Lung (tissue), 12 donors: ENCODE data around the gene ZFAND3. TPM values are rescaled to one million over a fixed set of nuclear protein-coding genes. Genes with fewer than 3 reads are reported as not detected.

Source experiments
- ATAC-seq: fragments of 200-7000 bp; cut with Tn5 transposase; one replicate; pipeline ENCODE4 v1.9.1; 2020; ENCODE audit warnings: moderate number of reproducible peaks; ENCODE audit not compliant: insufficient read depth, low FRiP score
- DNase-seq, 3 donors: peaks; one replicate each; pipeline ENCODE4 v3.0.0-alpha.2; 2013 to 2017
- H3K27ac ChIP-seq, 2 donors: one replicate each; pipeline ENCODE4 v1.5.1; 2013; ENCODE audit warnings: mild to moderate bottlenecking in 2 of 2, moderate library complexity in 2 of 2, control low read depth in 1 of 2, inconsistent platforms in 1 of 2, low read depth in 1 of 2, low read length in 1 of 2
- H3K27me3 ChIP-seq, 3 donors: one replicate each; pipeline ENCODE4 v1.5.1; 2013; ENCODE audit warnings: low read length in 2 of 3; ENCODE audit not compliant: control insufficient read depth in 3 of 3, insufficient read depth in 3 of 3
- H3K36me3 ChIP-seq, 4 donors: one replicate each; pipeline ENCODE4 v1.5.1; 2013; ENCODE audit warnings: low read length in 4 of 4, mild to moderate bottlenecking in 1 of 4, moderate library complexity in 1 of 4; ENCODE audit not compliant: control insufficient read depth in 4 of 4, insufficient read depth in 4 of 4
- H3K4me1 ChIP-seq, 5 donors: one replicate each; pipeline ENCODE4 v1.5.1; 2013; ENCODE audit warnings: low read length in 5 of 5, mild to moderate bottlenecking in 2 of 5, moderate library complexity in 1 of 5; ENCODE audit not compliant: control insufficient read depth in 5 of 5, insufficient read depth in 5 of 5
- H3K4me3 ChIP-seq: one replicate; pipeline ENCODE4 v1.5.1; 2013; ENCODE audit warnings: mild to moderate bottlenecking, control low read depth, moderate library complexity
- H3K9ac ChIP-seq, 2 donors: one replicate each; pipeline ENCODE4 v1.5.1; 2013; ENCODE audit warnings: low read length in 2 of 2, control low read depth in 1 of 2; ENCODE audit not compliant: insufficient read depth in 1 of 2
- H3K9me3 ChIP-seq, 4 donors: one replicate each; pipeline ENCODE4 v1.5.1; 2013; ENCODE audit warnings: low read length in 3 of 4, mild to moderate bottlenecking in 1 of 4, moderate library complexity in 1 of 4; ENCODE audit not compliant: control insufficient read depth in 4 of 4, insufficient read depth in 3 of 4
- WGBS, 2 donors: extraction: QIAGEN DNeasy Blood & Tissue Kit; methylation state at CpG; one replicate each; pipeline ENCODE4 v1.1.7; 2013; 5-methylcytosine and 5-hydroxymethylcytosine counted together
- polyA plus RNA-seq, 2 donors: library from polyadenylated mRNA; stranded (reverse); fragments of 200-250 nt; gene quantifications; one replicate each; pipeline ENCODE4 v1.2.1, GENCODE V29; 2013
- total RNA-seq, 2 donors: library from RNA; depleted of rRNA in 1 of 2; stranded (reverse); fragments of >200 nt in 1 of 2; gene quantifications; one replicate each; pipeline ENCODE4 v1.2.1, GENCODE V29; 2014 to 2021
- TF ChIP-seq, protein P1 (sequence below): IDR thresholded peaks from 2 replicates; pipeline ENCODE4 v1.5.1; 2012; ENCODE audit warnings: mild to moderate bottlenecking; ENCODE audit errors: control extremely low read depth, extremely low read depth
- donor health status: control.
- donor health status: control.
- donor health status: Bipolar disorder and iron deficiency.
- donor health status: healthy.
- donor health status: DM: yes; HTN: yes; CAD: no.

Gene ZFAND3
- total and polyA plus RNA-seq, 4 donors, result 27.6 to 63.6 (median 51.3) TPM

- 77 to 79% methylated on average over 25 to 32 of the region's 32 CpGs for WGBS, 2 donors
- DNase-seq (no peak), ATAC-seq (no peak)
- Histone ChIP-seq H3K9me3 (no peaks in the 10 kb centered on the region), H3K27me3 (no peaks in the 10 kb centered on the region), H3K27ac (no peak overlapping the region), H3K4me1 (peaks cover 0 to 15% (median 0%) of the 10 kb centered on the region in 5 donors), H3K36me3 (peaks cover 0 to 3% (median 0%) of the 10 kb centered on the region in 4 donors), H3K4me3 (no peak overlapping the region), H3K9ac (no peak overlapping the region)
- TF ChIP-seq, protein P1, sequence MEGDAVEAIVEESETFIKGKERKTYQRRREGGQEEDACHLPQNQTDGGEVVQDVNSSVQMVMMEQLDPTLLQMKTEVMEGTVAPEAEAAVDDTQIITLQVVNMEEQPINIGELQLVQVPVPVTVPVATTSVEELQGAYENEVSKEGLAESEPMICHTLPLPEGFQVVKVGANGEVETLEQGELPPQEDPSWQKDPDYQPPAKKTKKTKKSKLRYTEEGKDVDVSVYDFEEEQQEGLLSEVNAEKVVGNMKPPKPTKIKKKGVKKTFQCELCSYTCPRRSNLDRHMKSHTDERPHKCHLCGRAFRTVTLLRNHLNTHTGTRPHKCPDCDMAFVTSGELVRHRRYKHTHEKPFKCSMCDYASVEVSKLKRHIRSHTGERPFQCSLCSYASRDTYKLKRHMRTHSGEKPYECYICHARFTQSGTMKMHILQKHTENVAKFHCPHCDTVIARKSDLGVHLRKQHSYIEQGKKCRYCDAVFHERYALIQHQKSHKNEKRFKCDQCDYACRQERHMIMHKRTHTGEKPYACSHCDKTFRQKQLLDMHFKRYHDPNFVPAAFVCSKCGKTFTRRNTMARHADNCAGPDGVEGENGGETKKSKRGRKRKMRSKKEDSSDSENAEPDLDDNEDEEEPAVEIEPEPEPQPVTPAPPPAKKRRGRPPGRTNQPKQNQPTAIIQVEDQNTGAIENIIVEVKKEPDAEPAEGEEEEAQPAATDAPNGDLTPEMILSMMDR, result no peak
Measured at GRCh38 chr6:38166411-38167240, 347.1 kb downstream of the ZFAND3 start.

- peaks cover 0 to 3% (median 0%) of the 10 kb centered on the region in 4 donors for H3K36me3 ChIP-seq
- WGBS, 2 donors, result 92 to 95% methylated on average over 11 of the region's 11 CpGs
Measured at GRCh38 chr6:38167598-38167997, 348.1 kb downstream of the ZFAND3 start.

DNA sequence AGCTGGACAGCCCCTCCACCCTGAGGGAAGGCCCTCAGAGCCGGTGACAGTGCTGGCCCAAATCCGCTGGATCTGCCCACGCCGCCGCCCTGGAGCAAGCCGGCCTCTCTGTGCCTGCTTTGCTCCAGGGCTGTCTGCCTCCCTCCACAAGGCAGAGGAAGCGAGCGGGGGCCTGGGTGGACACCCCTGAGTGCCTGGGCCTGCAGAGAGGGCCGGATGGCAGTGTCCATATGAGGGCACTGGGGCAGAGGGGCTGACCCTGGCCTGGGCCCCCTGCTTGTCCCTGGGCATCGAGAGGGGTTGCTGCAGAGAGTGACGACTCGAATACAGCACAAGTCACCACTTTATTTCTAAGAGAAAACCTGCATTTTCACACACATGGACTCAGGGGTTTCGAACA is 348.6 kb downstream of the ZFAND3 start:
- Histone ChIP-seq H3K27me3 (no peaks in the 10 kb centered on the region), H3K9ac (no peak overlapping the region), H3K4me3 (no peak overlapping the region), H3K27ac (no peak overlapping the region), H3K4me1 (peaks cover 0 to 14% (median 0%) of the 10 kb centered on the region in 5 donors), H3K36me3 (peaks cover 0 to 3% (median 0%) of the 10 kb centered on the region in 4 donors), H3K9me3 (no peaks in the 10 kb centered on the region)
- DNase-seq (no peak), ATAC-seq (no peak)
- WGBS, 2 donors, result 93 to 97% methylated on average over 13 of the region's 13 CpGs
- TF ChIP-seq, protein P1, result no peak

More at GRCh38 chr6:38167598-38167997, 348.1 kb downstream of the ZFAND3 start:
- Histone ChIP-seq H3K9me3 (no peaks in the 10 kb centered on the region), H3K9ac (no peak overlapping the region), H3K4me3 (no peak overlapping the region), H3K4me1 (peaks cover 0 to 15% (median 0%) of the 10 kb centered on the region in 5 donors), H3K27me3 (no peaks in the 10 kb centered on the region), H3K27ac (no peak overlapping the region)
- no peak for ATAC-seq
- TF ChIP-seq, protein P1, result no peak
- DNase-seq, result no peak
